ENCODE data around the gene LDB3. TPM values are rescaled to one million over a fixed set of nuclear protein-coding genes. Genes with fewer than 3 reads are reported as not detected.

LDB3 gene
- total and polyA plus RNA-seq, 9 of the 15 experiments (the other 6 are each of a cell fraction or from before 2014, with no cell fraction given) = 0.03 TPM; not detected in 8

- in situ Hi-C loops (cut with MboI) (no loop called here), intact Hi-C loops (cut with micrococcal nuclease) (no loop called here)
- no peak overlapping the region for H3K4me2 ChIP-seq (ENCODE audit: insufficient read depth, low read length)
- ChIA-PET CTCF (ENCODE audit: low intra/inter-chr PET ratio) (no interaction called here), POLR2A (no interaction called here)
- FAIRE-seq (no peak), DNase-seq (ENCODE audit: extremely low read depth in 1 of 4, low spot score in 3 of 4) (no peak), ATAC-seq (no peak)
- no peaks in the 10 kb centered on the region; a peak in 1 of 5 replicates for H3K4me1 ChIP-seq (replicated peaks in 1 of 2; ENCODE audit: control insufficient read depth in 2 of 2, insufficient read depth in 2 of 2, low read length in 2 of 2)
- BruUV-seq (replicated peaks) = no TSS peak
- no peaks in the 10 kb centered on the region for H3K9me3 ChIP-seq (replicated peaks; ENCODE audit: control insufficient read depth, insufficient read depth, low read depth, low read length)
- no peaks in the 10 kb centered on the region for H3K27me3 ChIP-seq (ENCODE audit: control insufficient read depth in 2 of 2, insufficient read depth in 2 of 2, low read length in 2 of 2)
- no peaks in the 10 kb centered on the region for H3K9me1 ChIP-seq (ENCODE audit: control insufficient read depth, insufficient read depth, low read length)
- no peaks in the 10 kb centered on the region for H4K20me1 ChIP-seq (replicated peaks; ENCODE audit: control insufficient read depth, insufficient read depth, low read length)
- no peaks in the 10 kb centered on the region for H3K79me2 ChIP-seq (ENCODE audit: control insufficient read depth, insufficient read depth, low read length)
- no peak overlapping the region for H3K9ac ChIP-seq (ENCODE audit: insufficient read depth in 1 of 2, low read depth in 2 of 2, low read length in 2 of 2)
- no CpG with 5 or more reads among the region's 1 CpG for WGBS (ENCODE audit: insufficient coverage, low coverage, missing lambda C conversion rate)
- H3K4me3 ChIP-seq = no peak overlapping the region
- no peak overlapping the region for H2AFZ ChIP-seq (ENCODE audit: low read depth, low read length)
- no peaks in the 10 kb centered on the region for H3K36me3 ChIP-seq (ENCODE audit: control insufficient read depth, insufficient read depth, low read length)
- no peak overlapping the region for H3K27ac ChIP-seq (ENCODE audit: extremely low read depth, low read depth, low read length)
- TF ChIP-seq NFATC3 (IDR thresholded peaks at IDR 0.05) (no peak), ZNF239 (CRISPR knock-in tag; IDR thresholded peaks at IDR 0.05) (no peak), TEAD1 (CRISPR knock-in tag; IDR thresholded peaks at IDR 0.05) (no peak), POLR2AphosphoS5 (IDR thresholded peaks at IDR 0.05; ENCODE audit: control insufficient read depth, insufficient read depth, low read depth, low read length) (no peak), RREB1 (CRISPR knock-in tag; IDR thresholded peaks at IDR 0.05) (no peak), MEF2D (tag; conservative IDR thresholded peaks at IDR 0.05; ENCODE audit: low read depth) (no peak)
- TF ChIP-seq, protein P1, sequence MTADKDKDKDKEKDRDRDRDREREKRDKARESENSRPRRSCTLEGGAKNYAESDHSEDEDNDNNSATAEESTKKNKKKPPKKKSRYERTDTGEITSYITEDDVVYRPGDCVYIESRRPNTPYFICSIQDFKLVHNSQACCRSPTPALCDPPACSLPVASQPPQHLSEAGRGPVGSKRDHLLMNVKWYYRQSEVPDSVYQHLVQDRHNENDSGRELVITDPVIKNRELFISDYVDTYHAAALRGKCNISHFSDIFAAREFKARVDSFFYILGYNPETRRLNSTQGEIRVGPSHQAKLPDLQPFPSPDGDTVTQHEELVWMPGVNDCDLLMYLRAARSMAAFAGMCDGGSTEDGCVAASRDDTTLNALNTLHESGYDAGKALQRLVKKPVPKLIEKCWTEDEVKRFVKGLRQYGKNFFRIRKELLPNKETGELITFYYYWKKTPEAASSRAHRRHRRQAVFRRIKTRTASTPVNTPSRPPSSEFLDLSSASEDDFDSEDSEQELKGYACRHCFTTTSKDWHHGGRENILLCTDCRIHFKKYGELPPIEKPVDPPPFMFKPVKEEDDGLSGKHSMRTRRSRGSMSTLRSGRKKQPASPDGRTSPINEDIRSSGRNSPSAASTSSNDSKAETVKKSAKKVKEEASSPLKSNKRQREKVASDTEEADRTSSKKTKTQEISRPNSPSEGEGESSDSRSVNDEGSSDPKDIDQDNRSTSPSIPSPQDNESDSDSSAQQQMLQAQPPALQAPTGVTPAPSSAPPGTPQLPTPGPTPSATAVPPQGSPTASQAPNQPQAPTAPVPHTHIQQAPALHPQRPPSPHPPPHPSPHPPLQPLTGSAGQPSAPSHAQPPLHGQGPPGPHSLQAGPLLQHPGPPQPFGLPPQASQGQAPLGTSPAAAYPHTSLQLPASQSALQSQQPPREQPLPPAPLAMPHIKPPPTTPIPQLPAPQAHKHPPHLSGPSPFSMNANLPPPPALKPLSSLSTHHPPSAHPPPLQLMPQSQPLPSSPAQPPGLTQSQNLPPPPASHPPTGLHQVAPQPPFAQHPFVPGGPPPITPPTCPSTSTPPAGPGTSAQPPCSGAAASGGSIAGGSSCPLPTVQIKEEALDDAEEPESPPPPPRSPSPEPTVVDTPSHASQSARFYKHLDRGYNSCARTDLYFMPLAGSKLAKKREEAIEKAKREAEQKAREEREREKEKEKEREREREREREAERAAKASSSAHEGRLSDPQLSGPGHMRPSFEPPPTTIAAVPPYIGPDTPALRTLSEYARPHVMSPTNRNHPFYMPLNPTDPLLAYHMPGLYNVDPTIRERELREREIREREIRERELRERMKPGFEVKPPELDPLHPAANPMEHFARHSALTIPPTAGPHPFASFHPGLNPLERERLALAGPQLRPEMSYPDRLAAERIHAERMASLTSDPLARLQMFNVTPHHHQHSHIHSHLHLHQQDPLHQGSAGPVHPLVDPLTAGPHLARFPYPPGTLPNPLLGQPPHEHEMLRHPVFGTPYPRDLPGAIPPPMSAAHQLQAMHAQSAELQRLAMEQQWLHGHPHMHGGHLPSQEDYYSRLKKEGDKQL (CRISPR knock-in tag; IDR thresholded peaks at IDR 0.05; ENCODE audit: borderline replicate concordance) = no peak
- TF ChIP-seq, protein P2, sequence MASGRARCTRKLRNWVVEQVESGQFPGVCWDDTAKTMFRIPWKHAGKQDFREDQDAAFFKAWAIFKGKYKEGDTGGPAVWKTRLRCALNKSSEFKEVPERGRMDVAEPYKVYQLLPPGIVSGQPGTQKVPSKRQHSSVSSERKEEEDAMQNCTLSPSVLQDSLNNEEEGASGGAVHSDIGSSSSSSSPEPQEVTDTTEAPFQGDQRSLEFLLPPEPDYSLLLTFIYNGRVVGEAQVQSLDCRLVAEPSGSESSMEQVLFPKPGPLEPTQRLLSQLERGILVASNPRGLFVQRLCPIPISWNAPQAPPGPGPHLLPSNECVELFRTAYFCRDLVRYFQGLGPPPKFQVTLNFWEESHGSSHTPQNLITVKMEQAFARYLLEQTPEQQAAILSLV (tag; IDR thresholded peaks at IDR 0.05) = no peak
Measured at GRCh38 chr10:86726677-86726999, 58.3 kb downstream of the LDB3 start.
